OCI-LY3 (cell line): Measurements from ENCODE around the gene PHPT1.

Source experiments
- EZH2phosphoT487 ChIP-seq: fragments of 200-600 bp; shearing (Covaris generic); IDR thresholded peaks from 2 replicates; pipeline ENCODE4 v1.6.1; 2018; ENCODE audit warnings: antibody characterized with exemption, mixed run types, low read depth
- TF ChIP-seq, protein P1 (sequence below): fragments of 200-600, 300-600 bp; sonication (generic); IDR thresholded peaks from 2 replicates; pipeline ENCODE4 v1.5.1; 2014; ENCODE audit warnings: antibody characterized with exemption, low read length, low read depth

DNA sequence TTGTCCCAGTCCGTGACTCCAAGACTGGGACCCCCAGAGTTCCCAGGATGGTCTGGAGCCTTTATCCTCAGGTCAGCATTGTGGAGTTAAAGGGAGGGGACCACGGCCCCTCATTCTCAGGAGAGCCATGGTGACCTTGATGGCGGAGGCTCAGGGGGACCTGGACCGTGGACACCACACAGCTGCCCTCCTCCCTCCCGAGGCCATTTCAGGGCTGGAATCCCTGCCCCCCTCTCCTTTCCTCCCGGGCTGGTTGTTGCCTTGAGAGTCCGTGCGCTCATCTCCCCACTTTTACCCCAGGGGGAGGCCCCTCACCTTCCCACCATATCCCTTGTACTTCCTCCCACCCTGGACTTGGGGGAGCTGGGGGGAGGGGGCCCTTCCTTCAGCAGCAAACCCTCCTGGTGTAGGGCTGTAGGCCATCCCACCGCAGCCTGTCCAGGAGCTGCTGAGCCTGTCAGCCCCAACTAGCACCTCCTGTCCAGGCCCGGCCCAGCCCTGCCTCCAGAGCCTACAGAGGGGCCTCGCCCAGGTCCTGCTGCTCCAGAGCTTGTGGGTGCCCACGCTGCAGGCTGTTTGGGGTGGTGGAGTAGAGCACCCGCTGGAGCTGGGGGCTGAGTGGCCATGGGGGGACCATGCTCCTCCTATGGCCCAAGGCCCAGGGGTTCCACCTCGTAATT is 21.3 kb upstream of the PHPT1 start:
- TF ChIP-seq, protein P1, sequence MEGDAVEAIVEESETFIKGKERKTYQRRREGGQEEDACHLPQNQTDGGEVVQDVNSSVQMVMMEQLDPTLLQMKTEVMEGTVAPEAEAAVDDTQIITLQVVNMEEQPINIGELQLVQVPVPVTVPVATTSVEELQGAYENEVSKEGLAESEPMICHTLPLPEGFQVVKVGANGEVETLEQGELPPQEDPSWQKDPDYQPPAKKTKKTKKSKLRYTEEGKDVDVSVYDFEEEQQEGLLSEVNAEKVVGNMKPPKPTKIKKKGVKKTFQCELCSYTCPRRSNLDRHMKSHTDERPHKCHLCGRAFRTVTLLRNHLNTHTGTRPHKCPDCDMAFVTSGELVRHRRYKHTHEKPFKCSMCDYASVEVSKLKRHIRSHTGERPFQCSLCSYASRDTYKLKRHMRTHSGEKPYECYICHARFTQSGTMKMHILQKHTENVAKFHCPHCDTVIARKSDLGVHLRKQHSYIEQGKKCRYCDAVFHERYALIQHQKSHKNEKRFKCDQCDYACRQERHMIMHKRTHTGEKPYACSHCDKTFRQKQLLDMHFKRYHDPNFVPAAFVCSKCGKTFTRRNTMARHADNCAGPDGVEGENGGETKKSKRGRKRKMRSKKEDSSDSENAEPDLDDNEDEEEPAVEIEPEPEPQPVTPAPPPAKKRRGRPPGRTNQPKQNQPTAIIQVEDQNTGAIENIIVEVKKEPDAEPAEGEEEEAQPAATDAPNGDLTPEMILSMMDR, result no peak
- no peak for TF ChIP-seq EZH2phosphoT487
